OCI-LY7 (cell line): ENCODE data around the gene PPM1L. TPM values are rescaled to one million over a fixed set of nuclear protein-coding genes. Genes with fewer than 3 reads are reported as not detected.

Experiments used
- BruUV-seq: library from RNA; stranded (reverse); fragments of 400-500 nt; replicated peaks from 2 replicates; lab custom pipeline; 2021; lab: Mats Ljungman, UMichigan
- CTCF ChIA-PET: fragments of 300-600 bp; sonication (Branson Sonifier 250); formaldehyde crosslinking; loops from one replicate; lab custom pipeline; 2022; ENCODE audit warnings: antibody characterized with exemption; ENCODE audit not compliant: unreplicated experiment; lab: Charles Lee
- POLR2A ChIA-PET: fragments of 300-600 bp; sonication (Branson Sonifier 250); formaldehyde crosslinking; loops from one replicate; lab custom pipeline; 2022; ENCODE audit warnings: antibody characterized with exemption; lab: Charles Lee
- DNase-seq: peaks from one replicate; pipeline ENCODE4 v3.0.0-alpha.2; 2015; ENCODE audit warnings: low spot score
- H2AFZ ChIP-seq: fragments of 200-600 bp; sonication (generic), shearing (Covaris generic); 2 replicates; pipeline ENCODE4 v1.6.1; 2014; ENCODE audit warnings: mild to moderate bottlenecking, antibody characterized with exemption, low read length, moderate library complexity
- H3K27ac ChIP-seq: fragments of 200-600 bp; sonication (generic); 2 replicates; pipeline ENCODE4 v1.5.1; 2014; ENCODE audit warnings: mixed run types, low read depth, mild to moderate bottlenecking, moderate library complexity, low read length, inconsistent platforms; ENCODE audit not compliant: poor library complexity, severe bottlenecking
- H3K36me3 ChIP-seq: fragments of 200-600 bp; sonication (generic); 2 replicates; pipeline ENCODE4 v1.6.1; 2014; ENCODE audit warnings: mild to moderate bottlenecking, antibody characterized with exemption, low read length, moderate library complexity, mixed read lengths; ENCODE audit not compliant: insufficient read depth
- H3K4me1 ChIP-seq: fragments of 200-600 bp; sonication (generic); 2 replicates; pipeline ENCODE4 v1.5.1; 2014; ENCODE audit warnings: mild to moderate bottlenecking, low read length; ENCODE audit not compliant: insufficient read depth, poor library complexity, severe bottlenecking
- H3K4me2 ChIP-seq: fragments of 200-600 bp; sonication (generic); 2 replicates; pipeline ENCODE4 v1.6.1; 2014; ENCODE audit warnings: mild to moderate bottlenecking, low read length
- H3K4me3 ChIP-seq: fragments of 200-600 bp; sonication (generic); 2 replicates; pipeline ENCODE4 v1.5.1; 2014; ENCODE audit warnings: mild to moderate bottlenecking, low read depth, low read length; ENCODE audit not compliant: poor library complexity, severe bottlenecking
- H3K79me2 ChIP-seq: fragments of 200-600 bp; sonication (generic); 2 replicates; pipeline ENCODE4 v1.6.1; 2016; ENCODE audit warnings: low read depth, mild to moderate bottlenecking, low read length, moderate library complexity, mixed read lengths; ENCODE audit not compliant: insufficient read depth
- H3K9me2 ChIP-seq: fragments of 200-600 bp; sonication (generic); 2 replicates; pipeline ENCODE4 v1.6.1; 2016; ENCODE audit warnings: mild to moderate bottlenecking, low read length, mixed read lengths; ENCODE audit not compliant: insufficient read depth
- H3K9me3 ChIP-seq: fragments of 200-600 bp; sonication (generic); 2 replicates; pipeline ENCODE4 v1.6.1; 2014; ENCODE audit warnings: mild to moderate bottlenecking, mixed run types, low read length, mixed read lengths
- H4K20me1 ChIP-seq: fragments of 200-600 bp; sonication (generic); 2 replicates; pipeline ENCODE4 v1.6.1; 2014; ENCODE audit warnings: mild to moderate bottlenecking, antibody characterized with exemption, low read length, moderate library complexity, mixed read lengths; ENCODE audit not compliant: insufficient read depth
- EZH2phosphoT487 ChIP-seq: fragments of 200-600 bp; sonication (generic); IDR thresholded peaks from 2 replicates; pipeline ENCODE4 v1.6.1; 2018; ENCODE audit warnings: low read depth, borderline replicate concordance, mild to moderate bottlenecking, mixed run types, antibody characterized with exemption, low read length, moderate library complexity, mixed read lengths
- intact Hi-C: fragments of 100-400 bp; cut with micrococcal nuclease; formaldehyde crosslinking; loops from one replicate; pipeline ENCODE4 v1.10.0; 2022; ENCODE audit not compliant: unreplicated experiment
- total RNA-seq, 2 experiments: library from RNA; depleted of rRNA in 1 of 2; stranded (reverse); fragments of >200 nt in 1 of 2; shearing (Covaris generic) in 1 of 2; gene quantifications; 2 replicates each; pipeline ENCODE4 v1.2.3, GENCODE V29; 2014 to 2022
- TF ChIP-seq, protein P1 (sequence below): fragments of 200-600 bp; sonication (generic); conservative IDR thresholded peaks from 2 replicates; pipeline ENCODE4 v1.5.1; 2014; ENCODE audit warnings: mild to moderate bottlenecking, antibody characterized with exemption, low read length, moderate library complexity, mixed read lengths

Gene PPM1L
- total RNA-seq, 2 experiments from 2014 or later = 10.3 to 14.7 TPM

DNA sequence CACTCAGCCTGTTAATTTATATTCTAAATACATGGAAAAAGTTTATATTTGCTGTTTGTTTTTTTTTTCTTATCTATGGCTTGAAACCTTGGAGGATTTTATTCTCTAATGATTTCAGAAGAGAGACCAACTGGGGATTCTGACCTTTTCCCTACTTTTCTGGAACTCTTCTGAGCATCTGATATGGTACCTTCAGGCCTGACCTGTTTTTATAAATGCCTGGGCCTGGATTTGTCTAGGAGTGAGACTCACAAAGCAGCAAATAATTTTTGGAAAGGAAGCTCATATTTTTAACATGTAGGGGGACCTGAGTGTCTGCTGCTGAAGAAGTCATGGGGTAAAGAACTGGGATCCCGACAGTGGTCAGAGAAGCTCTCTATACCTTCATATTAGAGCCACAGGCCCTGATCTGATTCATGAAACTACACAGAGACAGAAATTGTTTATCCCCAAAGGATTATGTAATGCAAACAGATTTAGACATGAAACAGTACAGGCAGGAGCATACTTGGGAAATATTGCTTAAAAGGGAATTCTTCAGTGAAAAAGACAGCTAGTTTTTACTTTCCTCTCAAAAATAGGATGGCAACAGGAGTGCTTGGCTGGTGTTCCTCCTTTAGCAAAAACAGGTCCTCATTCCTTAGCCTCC, 15.9 kb downstream of the PPM1L start:
- Histone ChIP-seq H3K27ac (no peak overlapping the region), H3K4me2 (no peak overlapping the region), H3K9me3 (no peaks in the 10 kb centered on the region), H3K36me3 (no peaks in the 10 kb centered on the region), H3K79me2 (no peaks in the 10 kb centered on the region), H3K4me1 (no peaks in the 10 kb centered on the region), H4K20me1 (no peaks in the 10 kb centered on the region; the same call in 1 of the 2 replicates), H2AFZ (no peak overlapping the region), H3K4me3 (no peak overlapping the region), H3K9me2 (no peaks in the 10 kb centered on the region)
- TF ChIP-seq, protein P1, sequence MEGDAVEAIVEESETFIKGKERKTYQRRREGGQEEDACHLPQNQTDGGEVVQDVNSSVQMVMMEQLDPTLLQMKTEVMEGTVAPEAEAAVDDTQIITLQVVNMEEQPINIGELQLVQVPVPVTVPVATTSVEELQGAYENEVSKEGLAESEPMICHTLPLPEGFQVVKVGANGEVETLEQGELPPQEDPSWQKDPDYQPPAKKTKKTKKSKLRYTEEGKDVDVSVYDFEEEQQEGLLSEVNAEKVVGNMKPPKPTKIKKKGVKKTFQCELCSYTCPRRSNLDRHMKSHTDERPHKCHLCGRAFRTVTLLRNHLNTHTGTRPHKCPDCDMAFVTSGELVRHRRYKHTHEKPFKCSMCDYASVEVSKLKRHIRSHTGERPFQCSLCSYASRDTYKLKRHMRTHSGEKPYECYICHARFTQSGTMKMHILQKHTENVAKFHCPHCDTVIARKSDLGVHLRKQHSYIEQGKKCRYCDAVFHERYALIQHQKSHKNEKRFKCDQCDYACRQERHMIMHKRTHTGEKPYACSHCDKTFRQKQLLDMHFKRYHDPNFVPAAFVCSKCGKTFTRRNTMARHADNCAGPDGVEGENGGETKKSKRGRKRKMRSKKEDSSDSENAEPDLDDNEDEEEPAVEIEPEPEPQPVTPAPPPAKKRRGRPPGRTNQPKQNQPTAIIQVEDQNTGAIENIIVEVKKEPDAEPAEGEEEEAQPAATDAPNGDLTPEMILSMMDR = no peak
- no peak for TF ChIP-seq EZH2phosphoT487
- no TSS peak for BruUV-seq
- ChIA-PET POLR2A (interaction anchor here (0.6 to 1.0 kb wide), 4 partner anchors 23 to 539 kb away, joined by 3 to 4 read pairs (median 3); no protein-coding TSS in a partner anchor), CTCF (no interaction called here)
- intact Hi-C loops = no loop called here
- no peak for DNase-seq

DNA sequence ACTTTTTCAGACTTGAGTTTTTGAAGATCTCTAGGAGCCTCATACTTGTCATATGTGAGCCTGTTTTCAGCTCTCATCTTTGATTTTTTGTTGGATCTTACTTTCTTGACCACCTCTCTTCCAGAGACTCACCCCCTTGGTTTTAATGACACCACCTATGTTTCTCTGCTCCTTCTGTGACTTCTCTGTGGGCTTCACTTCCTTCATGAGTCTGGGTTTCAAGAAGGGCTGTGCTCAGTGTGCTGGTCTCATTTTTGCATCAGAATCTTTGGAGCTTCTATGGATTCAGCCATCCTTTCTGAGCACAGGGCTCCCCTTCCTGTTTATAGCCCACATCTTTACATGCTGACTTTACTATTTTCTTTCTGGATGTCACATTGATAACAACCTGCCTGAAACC, 17.7 kb downstream of the PPM1L start:
- TF ChIP-seq, protein P1 = no peak
- no peak for TF ChIP-seq EZH2phosphoT487
- POLR2A ChIA-PET = interaction anchor here (0.5 to 1.5 kb wide), 2 partner anchors 19 to 1664 kb away, joined by 3 to 5 read pairs; no protein-coding TSS in a partner anchor
- intact Hi-C loops = no loop called here

DNA sequence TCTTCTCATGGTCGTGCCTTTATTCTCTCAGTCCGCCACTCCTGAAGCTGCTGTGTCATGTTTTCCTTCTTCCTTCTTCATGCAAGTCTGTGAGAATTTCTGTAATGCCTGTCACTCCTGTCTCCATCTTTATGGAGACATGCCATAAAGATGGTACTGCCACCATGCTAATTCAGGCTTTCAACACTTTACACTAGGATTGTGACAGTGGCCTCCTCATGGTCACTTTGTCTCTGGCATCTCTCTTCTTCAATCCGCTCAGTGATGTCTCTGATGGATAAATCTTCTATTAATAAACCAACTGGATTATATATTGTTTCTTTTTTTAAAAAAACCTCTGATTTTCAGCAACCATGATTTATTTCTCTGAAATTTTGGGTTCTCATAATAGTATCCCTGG, 18.1 kb downstream of the PPM1L start:
- H2AFZ ChIP-seq = no peak overlapping the region
- no peaks in the 10 kb centered on the region for H3K36me3 ChIP-seq
- intact Hi-C loops = no loop called here
- TF ChIP-seq EZH2phosphoT487 = no peak
- TF ChIP-seq, protein P1 = no peak
- no peaks in the 10 kb centered on the region for H3K9me3 ChIP-seq
- ChIA-PET CTCF (no interaction called here), POLR2A (interaction anchor here (0.5 to 1.5 kb wide), 3 partner anchors 8 to 1664 kb away, joined by 3 to 5 read pairs (median 4); no protein-coding TSS in a partner anchor)
- H3K79me2 ChIP-seq = no peaks in the 10 kb centered on the region
- no TSS peak for BruUV-seq
- no peak overlapping the region for H3K4me2 ChIP-seq
- H3K27ac ChIP-seq = no peak overlapping the region
- H3K9me2 ChIP-seq = no peaks in the 10 kb centered on the region
- no peak for DNase-seq
- H3K4me1 ChIP-seq = no peaks in the 10 kb centered on the region
- no peak overlapping the region for H3K4me3 ChIP-seq
- H4K20me1 ChIP-seq = no peaks in the 10 kb centered on the region; the same call in 1 of the 2 replicates

More for the DNA sequence above, 17.7 kb downstream of the PPM1L start:
- Histone ChIP-seq H4K20me1 (no peaks in the 10 kb centered on the region; the same call in 1 of the 2 replicates), H3K79me2 (no peaks in the 10 kb centered on the region), H3K9me2 (no peaks in the 10 kb centered on the region), H3K4me3 (no peak overlapping the region), H3K4me1 (no peaks in the 10 kb centered on the region), H2AFZ (no peak overlapping the region), H3K27ac (no peak overlapping the region), H3K4me2 (no peak overlapping the region), H3K9me3 (no peaks in the 10 kb centered on the region), H3K36me3 (no peaks in the 10 kb centered on the region)
- BruUV-seq = no TSS peak
- CTCF ChIA-PET = no interaction called here
- DNase-seq = no peak
